ENCODE results near the gene FANK1. TPM values are rescaled to one million over a fixed set of nuclear protein-coding genes. Genes with fewer than 3 reads are reported as not detected.
A peak's percentile ranks its signal among the peaks of the same experiment; 100 is the strongest.

The FANK1 gene
- total and polyA plus RNA-seq, 12 donors = 1.7 to 23.7 (median 4.6) TPM

DNA sequence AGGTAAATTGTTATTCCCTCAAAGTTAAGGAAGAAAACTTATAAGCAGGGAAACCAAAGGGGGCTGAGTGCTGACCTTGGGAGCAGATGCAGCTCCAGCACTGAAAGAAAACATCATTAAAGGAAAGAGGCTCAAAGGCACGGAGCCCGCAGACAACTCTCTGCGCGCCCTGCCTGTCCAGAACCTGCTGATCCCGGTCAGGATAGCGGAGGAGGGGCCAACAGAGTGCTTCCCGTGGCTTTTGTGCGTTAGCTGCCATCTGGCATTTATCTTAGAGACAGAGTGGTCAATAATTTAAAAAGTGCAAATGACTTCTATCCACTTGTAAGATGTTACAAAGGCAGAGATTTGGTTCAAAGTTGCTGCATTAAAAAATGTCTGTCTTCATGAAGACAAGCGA is 162.1 kb downstream of the FANK1 start:
- TF ChIP-seq, protein P1, sequence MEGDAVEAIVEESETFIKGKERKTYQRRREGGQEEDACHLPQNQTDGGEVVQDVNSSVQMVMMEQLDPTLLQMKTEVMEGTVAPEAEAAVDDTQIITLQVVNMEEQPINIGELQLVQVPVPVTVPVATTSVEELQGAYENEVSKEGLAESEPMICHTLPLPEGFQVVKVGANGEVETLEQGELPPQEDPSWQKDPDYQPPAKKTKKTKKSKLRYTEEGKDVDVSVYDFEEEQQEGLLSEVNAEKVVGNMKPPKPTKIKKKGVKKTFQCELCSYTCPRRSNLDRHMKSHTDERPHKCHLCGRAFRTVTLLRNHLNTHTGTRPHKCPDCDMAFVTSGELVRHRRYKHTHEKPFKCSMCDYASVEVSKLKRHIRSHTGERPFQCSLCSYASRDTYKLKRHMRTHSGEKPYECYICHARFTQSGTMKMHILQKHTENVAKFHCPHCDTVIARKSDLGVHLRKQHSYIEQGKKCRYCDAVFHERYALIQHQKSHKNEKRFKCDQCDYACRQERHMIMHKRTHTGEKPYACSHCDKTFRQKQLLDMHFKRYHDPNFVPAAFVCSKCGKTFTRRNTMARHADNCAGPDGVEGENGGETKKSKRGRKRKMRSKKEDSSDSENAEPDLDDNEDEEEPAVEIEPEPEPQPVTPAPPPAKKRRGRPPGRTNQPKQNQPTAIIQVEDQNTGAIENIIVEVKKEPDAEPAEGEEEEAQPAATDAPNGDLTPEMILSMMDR (IDR thresholded peaks at IDR 0.05) = no peak
- no peak for TF ChIP-seq POLR2A (IDR thresholded peaks at IDR 0.05)
- Histone ChIP-seq H3K27ac (no peak overlapping the region), H3K4me3 (no peak overlapping the region), H3K27me3 (no peaks in the 10 kb centered on the region), H3K4me1 (replicated peaks in 1 of 2) (peaks cover 3 to 21% of the 10 kb centered on the region in 2 donors), H3K9me3 (replicated peaks in 1 of 3) (no peaks in the 10 kb centered on the region), H3K36me3 (replicated peaks in 1 of 2) (no peaks in the 10 kb centered on the region)
- DNase-seq = peak in 1 of 7 donors; percentile 78
- WGBS, 4 donors = 54 to 64% (median 62%) methylated on average over 9 of the region's 9 CpGs
- intact Hi-C loops (cut with DNase I) = no loop called here

Small RNAs within 50 kb of the gene (small RNA-seq; reads per million reads assigned to genes)
- gene GNG10P1 = 0 reads per million in 2 donors
- 0 reads per million in 2 donors for gene RF00017
- gene RNU2-42P = 0 reads per million in 2 donors

Other genes with a start within 250 kb of the FANK1 start
- not detected for gene TEX36, start 213.4 kb upstream of the FANK1 start, total RNA-seq
- not detected for gene TEX36, start 213.4 kb upstream of the FANK1 start, polyA plus RNA-seq
- 10 to 100 TPM in 8 of 9 donors, 1 to 10 TPM in 1; 8.1 to 34.4 (median 15.4) TPM for gene EDRF1, start 176.9 kb upstream of the FANK1 start, total RNA-seq
- gene EDRF1, start 176.9 kb upstream of the FANK1 start, polyA plus RNA-seq = 10 to 100 TPM; 13.3 to 35.9 (median 21.7) TPM
- gene MMP21, start 120.7 kb upstream of the FANK1 start, total RNA-seq = under 1 TPM in 3 of 9 donors, not detected in 6; 0.11 to 0.26 (median 0.11) TPM
- under 1 TPM in 2 of 3 donors, not detected in 1; 0.24 to 0.27 TPM for gene MMP21, start 120.7 kb upstream of the FANK1 start, polyA plus RNA-seq
- 100 to 1,000 TPM in 1 of 9 donors, 10 to 100 TPM in 8; 41.1 to 122 (median 59.8) TPM for gene UROS, start 73.3 kb upstream of the FANK1 start, total RNA-seq
- gene UROS, start 73.3 kb upstream of the FANK1 start, polyA plus RNA-seq = 10 to 100 TPM; 53.9 to 86.7 (median 72.2) TPM
- gene BCCIP, start 73.0 kb upstream of the FANK1 start, total RNA-seq = 10 to 100 TPM; 20.5 to 56.3 (median 35.9) TPM
- gene BCCIP, start 73.0 kb upstream of the FANK1 start, polyA plus RNA-seq = 100 to 1,000 TPM in 1 of 3 donors, 10 to 100 TPM in 2; 48.8 to 103 (median 51.9) TPM
- 100 to 1,000 TPM in 1 of 9 donors, 10 to 100 TPM in 8; 22.0 to 100 (median 43.3) TPM for gene DHX32, start 15.3 kb upstream of the FANK1 start, total RNA-seq
- 10 to 100 TPM; 24.5 to 40.1 (median 28.1) TPM for gene DHX32, start 15.3 kb upstream of the FANK1 start, polyA plus RNA-seq